ENCODE measurements around the gene NDUFS6. TPM values are rescaled to one million over a fixed set of nuclear protein-coding genes. Genes with fewer than 3 reads are reported as not detected.

The NDUFS6 gene
- polyA plus RNA-seq, 2 of the 4 experiments (the other 2 are of a cell fraction): 76.0 to 192 TPM

DNA sequence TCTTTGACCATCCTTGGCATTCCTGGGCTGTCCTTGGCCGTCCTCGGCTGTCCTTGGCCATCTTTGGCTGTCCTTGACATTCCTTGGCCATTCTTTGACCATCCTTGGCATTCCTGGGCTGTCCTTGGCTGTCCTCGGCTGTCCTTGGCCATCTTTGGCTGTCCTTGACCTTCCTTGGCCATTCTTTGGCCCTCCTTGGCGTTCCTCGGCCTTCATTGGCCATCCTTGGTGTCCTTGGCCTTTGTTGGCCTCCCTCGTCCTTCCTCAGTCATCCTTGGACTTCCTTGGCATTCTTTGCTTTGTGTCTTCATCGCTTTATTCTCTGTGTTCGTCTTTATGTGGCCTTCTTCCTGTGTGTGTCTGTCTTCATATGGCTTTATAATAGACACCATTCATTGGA lies 20.7 kb downstream of the NDUFS6 start:
- CTCF ChIA-PET: no interaction called here
- H3K4me3 ChIP-seq: no peak overlapping the region
- ATAC-seq (no peak), FAIRE-seq (no peak), DNase-seq (ENCODE audit: low read depth in 1 of 2, low spot score in 1 of 2) (no peak)
- no peak overlapping the region for H3K27ac ChIP-seq
- no peaks in the 10 kb centered on the region for H3K4me1 ChIP-seq
- WGBS (ENCODE audit: missing lambda C conversion rate): 88% methylated on average over 8 of the region's 8 CpGs
- no peak overlapping the region for H3K4me2 ChIP-seq
- POLR2A ChIA-PET: no interaction called here
- TF ChIP-seq TP53 (CRISPR knock-in tag; IDR thresholded peaks at IDR 0.05) (no peak), EHF (CRISPR knock-in tag; IDR thresholded peaks at IDR 0.05) (no peak)
- TF ChIP-seq, protein P1, sequence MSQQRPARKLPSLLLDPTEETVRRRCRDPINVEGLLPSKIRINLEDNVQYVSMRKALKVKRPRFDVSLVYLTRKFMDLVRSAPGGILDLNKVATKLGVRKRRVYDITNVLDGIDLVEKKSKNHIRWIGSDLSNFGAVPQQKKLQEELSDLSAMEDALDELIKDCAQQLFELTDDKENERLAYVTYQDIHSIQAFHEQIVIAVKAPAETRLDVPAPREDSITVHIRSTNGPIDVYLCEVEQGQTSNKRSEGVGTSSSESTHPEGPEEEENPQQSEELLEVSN (IDR thresholded peaks at IDR 0.05; ENCODE audit: borderline replicate concordance, low read depth): no peak
- TF ChIP-seq, protein P2, sequence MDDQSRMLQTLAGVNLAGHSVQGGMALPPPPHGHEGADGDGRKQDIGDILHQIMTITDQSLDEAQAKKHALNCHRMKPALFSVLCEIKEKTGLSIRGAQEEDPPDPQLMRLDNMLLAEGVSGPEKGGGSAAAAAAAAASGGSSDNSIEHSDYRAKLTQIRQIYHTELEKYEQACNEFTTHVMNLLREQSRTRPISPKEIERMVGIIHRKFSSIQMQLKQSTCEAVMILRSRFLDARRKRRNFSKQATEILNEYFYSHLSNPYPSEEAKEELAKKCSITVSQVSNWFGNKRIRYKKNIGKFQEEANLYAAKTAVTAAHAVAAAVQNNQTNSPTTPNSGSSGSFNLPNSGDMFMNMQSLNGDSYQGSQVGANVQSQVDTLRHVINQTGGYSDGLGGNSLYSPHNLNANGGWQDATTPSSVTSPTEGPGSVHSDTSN (IDR thresholded peaks at IDR 0.05): no peak
- TF ChIP-seq, protein P3, sequence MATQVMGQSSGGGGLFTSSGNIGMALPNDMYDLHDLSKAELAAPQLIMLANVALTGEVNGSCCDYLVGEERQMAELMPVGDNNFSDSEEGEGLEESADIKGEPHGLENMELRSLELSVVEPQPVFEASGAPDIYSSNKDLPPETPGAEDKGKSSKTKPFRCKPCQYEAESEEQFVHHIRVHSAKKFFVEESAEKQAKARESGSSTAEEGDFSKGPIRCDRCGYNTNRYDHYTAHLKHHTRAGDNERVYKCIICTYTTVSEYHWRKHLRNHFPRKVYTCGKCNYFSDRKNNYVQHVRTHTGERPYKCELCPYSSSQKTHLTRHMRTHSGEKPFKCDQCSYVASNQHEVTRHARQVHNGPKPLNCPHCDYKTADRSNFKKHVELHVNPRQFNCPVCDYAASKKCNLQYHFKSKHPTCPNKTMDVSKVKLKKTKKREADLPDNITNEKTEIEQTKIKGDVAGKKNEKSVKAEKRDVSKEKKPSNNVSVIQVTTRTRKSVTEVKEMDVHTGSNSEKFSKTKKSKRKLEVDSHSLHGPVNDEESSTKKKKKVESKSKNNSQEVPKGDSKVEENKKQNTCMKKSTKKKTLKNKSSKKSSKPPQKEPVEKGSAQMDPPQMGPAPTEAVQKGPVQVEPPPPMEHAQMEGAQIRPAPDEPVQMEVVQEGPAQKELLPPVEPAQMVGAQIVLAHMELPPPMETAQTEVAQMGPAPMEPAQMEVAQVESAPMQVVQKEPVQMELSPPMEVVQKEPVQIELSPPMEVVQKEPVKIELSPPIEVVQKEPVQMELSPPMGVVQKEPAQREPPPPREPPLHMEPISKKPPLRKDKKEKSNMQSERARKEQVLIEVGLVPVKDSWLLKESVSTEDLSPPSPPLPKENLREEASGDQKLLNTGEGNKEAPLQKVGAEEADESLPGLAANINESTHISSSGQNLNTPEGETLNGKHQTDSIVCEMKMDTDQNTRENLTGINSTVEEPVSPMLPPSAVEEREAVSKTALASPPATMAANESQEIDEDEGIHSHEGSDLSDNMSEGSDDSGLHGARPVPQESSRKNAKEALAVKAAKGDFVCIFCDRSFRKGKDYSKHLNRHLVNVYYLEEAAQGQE (IDR thresholded peaks at IDR 0.05): no peak
- no peaks in the 10 kb centered on the region for H3K9me3 ChIP-seq

DNA sequence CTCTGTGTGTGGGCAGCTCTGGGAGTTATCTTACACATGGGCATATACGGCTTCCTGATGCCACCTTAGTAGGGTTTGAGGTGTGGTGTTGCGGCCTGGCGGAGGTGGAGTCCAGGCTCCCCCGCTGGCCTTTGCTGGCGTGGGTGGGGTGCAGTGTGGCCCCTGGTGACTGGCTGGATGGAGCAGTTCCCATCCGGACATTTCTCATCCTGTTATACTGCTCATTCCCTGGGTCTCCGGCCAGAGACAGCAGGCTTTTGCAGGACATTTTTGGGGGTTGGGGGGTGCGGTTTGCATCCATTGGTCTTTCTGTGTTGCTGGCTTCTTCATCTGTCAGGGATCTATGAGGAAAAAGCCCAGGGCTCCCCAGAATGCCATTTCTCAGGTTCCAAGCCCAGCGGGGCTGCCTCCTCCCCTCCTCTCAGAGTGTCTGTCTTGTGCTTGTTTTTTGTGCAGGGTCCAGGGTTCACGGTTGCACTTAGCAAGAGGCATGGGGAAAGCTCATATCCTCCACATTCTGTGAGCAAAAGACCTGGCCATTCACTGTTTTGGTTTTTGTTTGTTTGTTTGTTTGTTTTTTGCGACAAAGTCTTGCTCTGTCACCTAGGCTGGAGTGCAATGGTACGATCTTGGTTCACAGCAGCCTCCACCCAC lies 22.3 kb downstream of the NDUFS6 start:
- no peak for FAIRE-seq

More for the DNA sequence above, 22.3 kb downstream of the NDUFS6 start:
- TF ChIP-seq, protein P4, sequence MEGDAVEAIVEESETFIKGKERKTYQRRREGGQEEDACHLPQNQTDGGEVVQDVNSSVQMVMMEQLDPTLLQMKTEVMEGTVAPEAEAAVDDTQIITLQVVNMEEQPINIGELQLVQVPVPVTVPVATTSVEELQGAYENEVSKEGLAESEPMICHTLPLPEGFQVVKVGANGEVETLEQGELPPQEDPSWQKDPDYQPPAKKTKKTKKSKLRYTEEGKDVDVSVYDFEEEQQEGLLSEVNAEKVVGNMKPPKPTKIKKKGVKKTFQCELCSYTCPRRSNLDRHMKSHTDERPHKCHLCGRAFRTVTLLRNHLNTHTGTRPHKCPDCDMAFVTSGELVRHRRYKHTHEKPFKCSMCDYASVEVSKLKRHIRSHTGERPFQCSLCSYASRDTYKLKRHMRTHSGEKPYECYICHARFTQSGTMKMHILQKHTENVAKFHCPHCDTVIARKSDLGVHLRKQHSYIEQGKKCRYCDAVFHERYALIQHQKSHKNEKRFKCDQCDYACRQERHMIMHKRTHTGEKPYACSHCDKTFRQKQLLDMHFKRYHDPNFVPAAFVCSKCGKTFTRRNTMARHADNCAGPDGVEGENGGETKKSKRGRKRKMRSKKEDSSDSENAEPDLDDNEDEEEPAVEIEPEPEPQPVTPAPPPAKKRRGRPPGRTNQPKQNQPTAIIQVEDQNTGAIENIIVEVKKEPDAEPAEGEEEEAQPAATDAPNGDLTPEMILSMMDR (IDR thresholded peaks at IDR 0.05): no peak
- TF ChIP-seq RFX5 (IDR thresholded peaks at IDR 0.05) (no peak), RNF2 (IDR thresholded peaks at IDR 0.05; ENCODE audit: borderline replicate concordance, low read depth) (no peak), JUNB (IDR thresholded peaks at IDR 0.05) (no peak), ZC3H11A (IDR thresholded peaks at IDR 0.05) (no peak), EHMT2 (IDR thresholded peaks at IDR 0.05; ENCODE audit: low read depth) (no peak), HEYL (CRISPR knock-in tag; IDR thresholded peaks at IDR 0.05) (no peak), EHF (CRISPR knock-in tag; IDR thresholded peaks at IDR 0.05) (no peak), CHD4 (IDR thresholded peaks at IDR 0.05; ENCODE audit: borderline replicate concordance) (no peak), GATA3 (IDR thresholded peaks at IDR 0.05; ENCODE audit: borderline replicate concordance) (no peak), FOSL2 (IDR thresholded peaks at IDR 0.05) (no peak), FOSL2 (CRISPR knock-in tag; IDR thresholded peaks at IDR 0.05) (no peak), CBX2 (IDR thresholded peaks at IDR 0.05; ENCODE audit: borderline replicate concordance, low read depth) (no peak)
- TF ChIP-seq, protein P5, sequence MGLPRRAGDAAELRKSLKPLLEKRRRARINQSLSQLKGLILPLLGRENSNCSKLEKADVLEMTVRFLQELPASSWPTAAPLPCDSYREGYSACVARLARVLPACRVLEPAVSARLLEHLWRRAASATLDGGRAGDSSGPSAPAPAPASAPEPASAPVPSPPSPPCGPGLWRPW (IDR thresholded peaks at IDR 0.05): no peak
- ChIA-PET POLR2A (no interaction called here), CTCF (interaction anchor here (1.1 kb wide), 1 partner anchor 15 kb away, joined by 3 read pairs; no protein-coding TSS in a partner anchor)
- Histone ChIP-seq H3K27ac (no peak overlapping the region), H3K4me2 (no peak overlapping the region), H3K4me3 (no peak overlapping the region), H3K9me3 (no peaks in the 10 kb centered on the region), H3K4me1 (no peaks in the 10 kb centered on the region)
- no peak for ATAC-seq
- WGBS (ENCODE audit: missing lambda C conversion rate): 93% methylated on average over 12 of the region's 12 CpGs
- DNase-seq (ENCODE audit: low read depth in 1 of 2, low spot score in 1 of 2): no peak

All from A549 (cell line).